ENCODE measurements around the gene ZNF44.

The ZNF44 gene

DNA sequence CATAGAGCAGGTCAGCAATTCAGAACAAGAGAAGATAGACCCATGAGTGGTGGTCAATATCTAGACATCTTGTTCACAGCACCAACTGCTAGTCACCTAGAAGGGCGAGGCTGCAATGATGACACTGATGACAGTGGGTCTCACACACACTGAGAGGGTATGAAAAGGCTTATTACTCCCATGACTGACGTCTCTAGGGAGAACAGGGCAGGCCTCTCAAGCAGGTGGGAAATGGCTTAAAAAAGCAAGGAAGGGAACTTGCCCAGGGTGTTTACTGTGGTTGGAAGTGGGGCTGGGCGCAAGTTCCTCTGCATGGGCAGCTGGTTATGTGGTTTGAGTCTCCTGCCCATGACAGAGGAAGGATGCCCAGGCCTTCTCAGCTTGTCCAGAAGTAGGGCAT is 33.8 kb downstream of the ZNF44 start:
- no peak for DNase-seq

DNA sequence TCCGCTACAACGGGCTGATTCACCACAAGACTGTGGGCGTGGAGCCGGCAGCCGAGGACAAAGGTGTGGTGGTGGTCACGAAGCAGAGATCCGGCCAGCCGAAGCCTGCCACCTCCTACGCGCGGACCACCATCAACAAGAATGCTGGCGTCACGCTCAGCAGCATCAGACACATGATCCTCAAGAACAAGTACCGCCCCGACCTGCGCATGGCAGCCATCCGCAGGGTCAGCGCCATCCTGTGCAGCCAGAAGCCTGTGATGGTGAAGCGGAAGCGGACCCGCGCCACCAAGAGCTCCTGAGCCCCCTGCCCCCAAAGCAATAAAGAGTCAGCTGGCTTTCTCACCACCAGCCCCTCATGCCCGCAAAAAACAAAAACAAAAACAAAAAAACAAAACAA is 34.4 kb downstream of the ZNF44 start:
- no peak for DNase-seq

- DNase-seq: no peak
Observed at GRCh38 chr19:12255372-12255771, 39.3 kb downstream of the ZNF44 start.

DNA sequence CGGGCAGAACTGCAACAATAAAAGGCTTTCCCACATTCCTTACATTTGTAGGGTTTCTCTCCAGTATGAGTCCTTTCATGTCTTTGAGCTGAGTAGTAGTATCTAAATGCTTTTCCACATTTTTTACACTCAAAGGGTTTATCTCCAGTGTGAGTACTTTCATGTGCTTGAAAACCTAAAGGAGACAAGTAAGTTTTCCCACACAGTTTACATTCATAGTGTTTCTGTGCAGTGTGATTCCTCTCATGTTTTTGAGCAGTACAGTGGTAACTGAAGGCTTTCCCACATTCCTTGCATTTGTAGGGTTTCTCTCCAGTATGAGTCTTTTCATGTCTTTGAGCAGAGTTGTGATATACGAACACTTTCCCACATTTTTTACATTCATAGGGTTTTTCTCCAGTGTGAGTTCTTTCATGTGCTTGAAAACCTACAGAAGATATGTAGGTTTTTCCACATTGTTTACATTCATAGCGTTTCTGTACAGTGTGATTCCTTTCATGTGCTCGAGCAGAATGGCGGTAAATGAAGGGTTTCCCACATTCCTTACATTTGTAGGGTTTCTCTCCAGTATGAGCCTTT is 47.0 kb downstream of the ZNF44 start:
- no peak for DNase-seq

- no peak for DNase-seq
Observed at GRCh38 chr19:12244370-12244769, 50.3 kb downstream of the ZNF44 start.

- DNase-seq: no peak
Observed at GRCh38 chr19:12237143-12237839, 57.4 kb downstream of the ZNF44 start.

DNA sequence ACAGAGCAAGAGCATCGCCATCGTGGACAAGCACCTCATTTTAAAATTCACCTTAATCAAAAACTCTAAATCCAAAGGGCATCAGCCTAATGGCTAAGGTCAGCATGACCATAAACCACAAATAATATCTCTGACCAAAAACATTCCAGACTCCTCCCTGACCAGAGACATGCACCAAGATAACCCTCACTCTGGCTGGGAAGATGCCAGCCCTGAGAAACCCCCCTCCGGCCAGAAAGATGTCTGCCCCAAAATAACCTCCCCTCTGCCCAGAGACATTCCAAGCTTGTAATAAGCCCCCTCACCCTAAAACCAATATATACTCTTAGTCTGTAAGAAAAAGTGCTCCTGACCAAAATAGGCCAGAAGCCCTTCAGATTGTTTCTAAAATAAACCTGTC is 61.7 kb downstream of the ZNF44 start:
- no peak for DNase-seq

- no peak for DNase-seq
Observed at GRCh38 chr19:12230751-12231733, 63.6 kb downstream of the ZNF44 start.

DNA sequence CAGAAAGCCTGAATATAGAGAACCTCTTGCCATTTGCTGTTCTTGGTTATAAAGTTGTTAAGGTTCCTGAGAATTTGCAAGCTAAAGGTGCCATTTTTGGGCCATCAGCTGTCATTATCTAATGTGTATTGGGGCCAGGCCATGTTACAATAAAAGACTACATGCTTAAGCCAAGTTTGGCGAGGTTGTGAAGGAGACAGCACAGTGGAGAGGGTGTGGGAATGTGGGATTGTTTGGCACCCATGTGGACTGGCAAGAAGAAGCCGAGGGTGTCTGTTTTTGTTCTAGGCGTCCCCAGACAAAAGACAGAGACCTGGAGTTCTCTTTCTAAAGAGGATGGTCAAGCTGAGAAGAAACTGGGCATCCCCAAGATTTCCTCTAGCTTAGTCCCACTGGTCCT is 64.7 kb downstream of the ZNF44 start:
- no peak for DNase-seq

GRCh38 chr19:12224676-12225075 is 70.0 kb downstream of the ZNF44 start:
- no peak for DNase-seq

DNA sequence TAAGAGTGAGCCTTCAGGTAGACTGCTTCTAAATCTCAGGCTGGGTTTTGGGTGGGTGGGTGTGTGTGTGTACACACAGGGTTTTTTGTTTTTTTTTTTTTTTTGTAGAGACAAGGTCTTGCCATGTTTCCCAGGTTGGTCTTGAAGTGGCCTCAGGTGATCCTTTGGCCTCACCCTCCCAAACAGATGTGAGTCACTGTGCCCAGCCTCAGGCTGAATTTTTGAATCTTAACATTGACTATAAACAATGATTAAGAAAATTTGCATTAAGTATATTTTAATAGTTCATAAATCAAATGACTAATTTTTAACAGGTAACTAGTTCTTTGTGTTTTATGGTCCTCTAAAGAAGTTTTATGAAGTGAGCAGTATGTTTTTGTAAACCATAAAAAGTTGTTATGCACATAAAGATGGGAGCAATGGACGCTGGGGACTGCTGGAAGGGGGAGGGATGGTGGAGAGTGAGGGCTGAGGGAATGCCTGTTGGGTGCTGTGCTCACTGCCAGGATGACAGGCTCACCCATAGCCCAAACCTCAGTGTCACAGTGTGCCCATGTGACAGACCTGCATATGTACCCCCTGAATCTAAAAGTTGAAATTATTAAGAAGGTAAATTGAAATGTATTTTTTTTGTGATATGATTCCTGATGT is 71.6 kb downstream of the ZNF44 start:
- DNase-seq: no peak

All from fibroblast of skin of right quadriceps (primary cell).